Cardiac muscle cell (in vitro differentiated cells and primary cell): ENCODE results near the gene EYA3. TPM values are rescaled to one million over a fixed set of nuclear protein-coding genes. Genes with fewer than 3 reads are reported as not detected.

ENCODE experiments used
- DNase-seq, 2 donors: peaks; one replicate each; pipeline versions ENCODE4 v3.0.0 to v3.0.0-alpha.2; 2010 to 2017; ENCODE audit warnings: low read depth in 1 of 2, low spot score in 1 of 2
- H3K27ac ChIP-seq: fragments of 200-600 bp; sonication (generic); 2 replicates; pipeline ENCODE4 v1.5.1; 2016
- H3K27me3 ChIP-seq: fragments of 200-600 bp; sonication (generic); 2 replicates; pipeline ENCODE4 v1.6.0; 2016; ENCODE audit warnings: control low read depth
- H3K36me3 ChIP-seq: fragments of 200-600 bp; sonication (generic); 2 replicates; pipeline ENCODE4 v1.5.1; 2016; ENCODE audit warnings: control low read depth
- H3K4me1 ChIP-seq: fragments of 200-600 bp; sonication (generic); 2 replicates; pipeline ENCODE4 v1.8.1; 2017; ENCODE audit warnings: low read depth, mild to moderate bottlenecking, mixed run types
- H3K4me3 ChIP-seq: fragments of 200-600 bp; sonication (generic); 2 replicates; pipeline ENCODE4 v1.5.1; 2016; ENCODE audit warnings: mild to moderate bottlenecking
- H3K9me3 ChIP-seq: fragments of 200-600 bp; sonication (generic); 2 replicates; pipeline ENCODE4 v1.5.1; 2017; ENCODE audit warnings: low read depth, mild to moderate bottlenecking, control low read depth
- polyA plus RNA-seq: library from polyadenylated mRNA; unstranded; fragments of >200 nt; fragmentation: Nextera tagmentation; extraction: Ambion mirVana; gene quantifications from 2 replicates; pipeline ENCODE4 v1.2.1, GENCODE V29; 2016
- total RNA-seq: library from RNA; depleted of rRNA; stranded (reverse); fragments of >200 nt; gene quantifications from 2 replicates; pipeline ENCODE4 v1.2.3, GENCODE V29; 2016
- TF ChIP-seq, protein P1 (sequence below): IDR thresholded peaks from 2 replicates; pipeline ENCODE4 v1.5.1; 2012; ENCODE audit warnings: low read depth, mild to moderate bottlenecking, low read length

Gene EYA3, protein sequence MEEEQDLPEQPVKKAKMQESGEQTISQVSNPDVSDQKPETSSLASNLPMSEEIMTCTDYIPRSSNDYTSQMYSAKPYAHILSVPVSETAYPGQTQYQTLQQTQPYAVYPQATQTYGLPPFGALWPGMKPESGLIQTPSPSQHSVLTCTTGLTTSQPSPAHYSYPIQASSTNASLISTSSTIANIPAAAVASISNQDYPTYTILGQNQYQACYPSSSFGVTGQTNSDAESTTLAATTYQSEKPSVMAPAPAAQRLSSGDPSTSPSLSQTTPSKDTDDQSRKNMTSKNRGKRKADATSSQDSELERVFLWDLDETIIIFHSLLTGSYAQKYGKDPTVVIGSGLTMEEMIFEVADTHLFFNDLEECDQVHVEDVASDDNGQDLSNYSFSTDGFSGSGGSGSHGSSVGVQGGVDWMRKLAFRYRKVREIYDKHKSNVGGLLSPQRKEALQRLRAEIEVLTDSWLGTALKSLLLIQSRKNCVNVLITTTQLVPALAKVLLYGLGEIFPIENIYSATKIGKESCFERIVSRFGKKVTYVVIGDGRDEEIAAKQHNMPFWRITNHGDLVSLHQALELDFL
- total RNA-seq (17.6 and 21.7 TPM in 2 replicates), polyA plus RNA-seq (15.6 and 19.2 TPM in 2 replicates)

GRCh38 chr1:28088168-28088961, at the start of gene EYA3:
Gene EYA3, minus strand, starts transcription at chr1:28088610. Its CDS starts 30,584 bp downstream, at chr1:28058026.
- Histone ChIP-seq H3K4me1 (peaks cover 11% of the 10 kb centered on the region), H3K27ac (peak within 1 kb of the TSS; percentile 90), H3K9me3 (no peaks in the 10 kb centered on the region), H3K4me3 (peak within 1 kb of the TSS; percentile 80), H3K27me3 (no peaks in the 10 kb centered on the region), H3K36me3 (no peaks in the 10 kb centered on the region)
- DNase-seq = peak; percentile 98 to 99
- TF ChIP-seq, protein P1, sequence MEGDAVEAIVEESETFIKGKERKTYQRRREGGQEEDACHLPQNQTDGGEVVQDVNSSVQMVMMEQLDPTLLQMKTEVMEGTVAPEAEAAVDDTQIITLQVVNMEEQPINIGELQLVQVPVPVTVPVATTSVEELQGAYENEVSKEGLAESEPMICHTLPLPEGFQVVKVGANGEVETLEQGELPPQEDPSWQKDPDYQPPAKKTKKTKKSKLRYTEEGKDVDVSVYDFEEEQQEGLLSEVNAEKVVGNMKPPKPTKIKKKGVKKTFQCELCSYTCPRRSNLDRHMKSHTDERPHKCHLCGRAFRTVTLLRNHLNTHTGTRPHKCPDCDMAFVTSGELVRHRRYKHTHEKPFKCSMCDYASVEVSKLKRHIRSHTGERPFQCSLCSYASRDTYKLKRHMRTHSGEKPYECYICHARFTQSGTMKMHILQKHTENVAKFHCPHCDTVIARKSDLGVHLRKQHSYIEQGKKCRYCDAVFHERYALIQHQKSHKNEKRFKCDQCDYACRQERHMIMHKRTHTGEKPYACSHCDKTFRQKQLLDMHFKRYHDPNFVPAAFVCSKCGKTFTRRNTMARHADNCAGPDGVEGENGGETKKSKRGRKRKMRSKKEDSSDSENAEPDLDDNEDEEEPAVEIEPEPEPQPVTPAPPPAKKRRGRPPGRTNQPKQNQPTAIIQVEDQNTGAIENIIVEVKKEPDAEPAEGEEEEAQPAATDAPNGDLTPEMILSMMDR = no peak

GRCh38 chr1:28136922-28137613, 48.7 kb upstream of the EYA3 start:
- Histone ChIP-seq H3K9me3 (no peaks in the 10 kb centered on the region), H3K4me3 (no peak overlapping the region), H3K4me1 (no peaks in the 10 kb centered on the region), H3K36me3 (no peaks in the 10 kb centered on the region), H3K27me3 (no peaks in the 10 kb centered on the region), H3K27ac (no peak overlapping the region)
- DNase-seq = no peak
- TF ChIP-seq, protein P1 = no peak

GRCh38 chr1:28136169-28136921, 47.9 kb upstream of the EYA3 start:
- H3K4me3 ChIP-seq = no peak overlapping the region

DNA sequence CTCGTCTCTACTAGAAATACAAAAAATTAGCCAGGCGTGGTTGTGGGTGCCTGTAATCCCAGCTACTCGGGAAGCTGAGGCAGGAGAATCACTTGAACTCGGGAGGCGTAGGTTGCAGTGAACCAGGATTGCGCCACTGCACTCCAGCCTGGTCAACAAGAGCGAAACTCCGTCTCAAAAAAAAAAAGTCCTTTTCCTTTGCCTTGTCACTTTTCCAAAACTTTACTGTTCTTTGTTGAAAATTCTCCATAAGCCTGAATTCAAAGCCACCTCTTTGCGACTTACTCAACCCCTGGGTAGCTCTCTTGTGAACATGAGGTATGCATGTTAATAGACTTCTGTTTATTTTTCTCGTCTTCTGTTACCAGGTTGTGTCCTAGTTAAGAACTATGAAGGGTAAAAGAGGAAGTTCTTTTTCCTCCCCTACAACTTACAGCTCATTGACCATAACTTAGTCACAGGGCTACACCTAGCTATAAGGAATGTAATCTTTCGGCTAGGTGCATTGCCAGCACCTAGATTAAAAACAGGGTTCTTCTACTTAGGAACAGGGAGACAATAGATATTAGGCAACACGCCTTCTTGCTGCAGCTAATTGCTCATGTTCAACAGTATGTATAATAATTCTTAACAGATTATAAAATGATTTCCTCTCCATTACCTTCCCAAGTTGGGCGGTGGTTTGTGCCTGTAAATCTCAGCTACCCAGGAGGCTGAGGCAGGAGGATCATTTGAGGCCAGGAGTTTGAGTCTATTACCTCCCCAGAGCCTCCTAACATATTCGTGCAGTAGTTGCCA, 47.2 kb upstream of the EYA3 start:
- no peaks in the 10 kb centered on the region for H3K27me3 ChIP-seq
- H3K36me3 ChIP-seq = no peaks in the 10 kb centered on the region
- no peak overlapping the region for H3K27ac ChIP-seq
- H3K4me3 ChIP-seq = no peak overlapping the region
- H3K4me1 ChIP-seq = no peaks in the 10 kb centered on the region
- no peak for DNase-seq
- TF ChIP-seq, protein P1 = no peak
- H3K9me3 ChIP-seq = no peaks in the 10 kb centered on the region

More at GRCh38 chr1:28136169-28136921, 47.9 kb upstream of the EYA3 start:
- Histone ChIP-seq H3K36me3 (no peaks in the 10 kb centered on the region), H3K27ac (no peak overlapping the region), H3K9me3 (no peaks in the 10 kb centered on the region), H3K4me1 (no peaks in the 10 kb centered on the region), H3K27me3 (no peaks in the 10 kb centered on the region)
- DNase-seq = no peak
- TF ChIP-seq, protein P1 = no peak
